Activated CD8-positive, alpha-beta memory T cell treated with anti-CD3 and anti-CD28 coated beads, Interleukin-2, amount 50 U/mL, for 4 hours (primary cell): ENCODE measurements around the gene PCED1B.
"Not testable (repeated sequence)": the region's sequence is repeated elsewhere in the genome, so short reads cannot be mapped to it uniquely, and the experiment has no call there.

Experiments
- DNase-seq: peaks from one replicate; pipeline ENCODE4 v3.0.0-alpha.2; 2020

The PCED1B gene, protein sequence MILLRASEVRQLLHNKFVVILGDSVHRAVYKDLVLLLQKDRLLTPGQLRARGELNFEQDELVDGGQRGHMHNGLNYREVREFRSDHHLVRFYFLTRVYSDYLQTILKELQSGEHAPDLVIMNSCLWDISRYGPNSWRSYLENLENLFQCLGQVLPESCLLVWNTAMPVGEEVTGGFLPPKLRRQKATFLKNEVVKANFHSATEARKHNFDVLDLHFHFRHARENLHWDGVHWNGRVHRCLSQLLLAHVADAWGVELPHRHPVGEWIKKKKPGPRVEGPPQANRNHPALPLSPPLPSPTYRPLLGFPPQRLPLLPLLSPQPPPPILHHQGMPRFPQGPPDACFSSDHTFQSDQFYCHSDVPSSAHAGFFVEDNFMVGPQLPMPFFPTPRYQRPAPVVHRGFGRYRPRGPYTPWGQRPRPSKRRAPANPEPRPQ

DNA sequence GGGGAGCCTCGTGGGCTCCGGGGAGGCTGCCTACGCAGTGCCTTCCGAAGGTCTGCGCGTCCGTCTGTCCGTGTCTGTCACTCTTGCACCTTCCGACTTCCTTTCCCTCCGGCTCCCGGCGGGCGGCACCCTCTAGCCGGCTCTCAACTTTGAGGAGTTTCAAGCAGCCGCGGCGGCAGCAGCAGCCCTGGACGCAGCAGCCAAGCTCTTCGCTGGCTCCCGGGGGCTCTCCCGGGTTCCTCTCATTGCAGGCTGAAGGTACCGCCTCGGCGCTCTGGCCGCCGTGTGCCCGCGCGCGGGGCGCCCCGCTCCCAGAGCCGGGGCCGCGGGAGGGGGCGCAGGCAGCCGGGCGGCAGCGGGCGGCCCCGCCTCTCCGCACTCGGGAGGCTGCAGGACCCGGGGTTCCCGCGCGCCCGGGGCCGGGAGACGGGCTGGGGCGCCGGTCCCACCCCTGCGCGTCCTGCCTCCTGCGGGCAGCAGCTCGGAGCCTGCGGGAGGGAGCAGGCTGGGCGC is at the start of gene PCED1B, which contains the start of gene AMIGO2:
Gene PCED1B, plus strand, starts transcription at position 154 of the 513 bp plus-strand sequence. CDS start 155,443 bp downstream, outside the sequence.
Gene AMIGO2, minus strand, starts transcription at position 492 of the 513 bp plus-strand sequence. CDS start 957 bp downstream, outside the sequence.
- DNase-seq = peak; percentile 69

DNA sequence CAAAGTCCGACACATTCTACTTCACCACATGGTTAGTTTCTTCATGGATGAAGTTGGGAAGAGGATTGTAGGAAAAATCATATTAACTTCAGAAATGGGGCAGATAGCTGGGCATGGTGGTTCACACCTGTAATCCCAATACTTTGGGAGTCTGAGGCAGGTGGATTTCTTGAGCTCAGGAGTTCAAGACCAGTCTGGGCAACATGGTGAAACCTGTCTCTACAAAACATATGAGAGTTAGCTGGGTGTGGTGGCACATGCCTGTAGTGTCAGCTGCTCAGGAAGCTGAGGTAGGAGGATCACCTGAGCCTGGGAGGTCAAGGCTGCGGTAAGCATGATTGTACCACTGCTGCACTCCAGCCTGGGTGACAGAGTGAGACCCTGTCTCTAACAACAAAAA is 49.5 kb upstream of the PCED1B start:
- no peak for DNase-seq

DNA sequence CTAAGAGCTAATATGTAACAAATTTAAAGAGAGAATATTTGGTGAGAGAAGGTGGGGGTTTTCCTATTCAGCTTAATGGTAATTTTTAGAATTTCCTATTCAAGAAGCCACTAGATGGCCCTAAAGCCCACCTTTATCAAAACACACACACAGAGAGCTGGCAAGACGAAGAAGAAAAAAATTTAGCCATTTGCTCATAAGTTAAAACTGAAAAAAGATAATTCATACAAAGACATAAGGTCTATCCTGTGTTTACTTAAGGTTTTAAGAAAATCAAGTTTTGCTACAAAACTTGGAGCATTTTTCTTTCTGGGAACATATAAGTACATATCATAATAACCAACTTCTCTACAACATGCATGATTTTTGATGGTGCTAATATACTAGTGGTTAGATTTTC is 46.8 kb upstream of the PCED1B start:
- DNase-seq = no peak

DNA sequence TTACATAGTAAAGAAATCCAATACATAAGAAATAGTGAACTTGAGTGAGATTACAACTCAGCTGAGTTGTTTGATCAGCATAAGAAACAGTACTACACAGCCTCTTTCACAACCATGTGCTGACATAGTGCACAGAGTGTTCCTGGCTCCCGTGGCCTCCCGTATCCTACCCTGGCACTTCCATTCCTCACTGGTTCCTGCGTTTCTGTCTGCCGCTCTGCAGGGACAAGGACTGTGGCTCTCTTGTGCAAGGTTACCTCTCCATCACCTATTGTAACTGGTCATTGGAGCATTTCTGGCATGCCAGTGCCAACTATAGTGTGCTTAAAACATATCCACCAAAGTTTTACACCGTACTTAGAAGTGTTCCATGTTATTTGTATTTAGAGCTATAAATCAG is 46.3 kb upstream of the PCED1B start:
- DNase-seq = no peak

DNA sequence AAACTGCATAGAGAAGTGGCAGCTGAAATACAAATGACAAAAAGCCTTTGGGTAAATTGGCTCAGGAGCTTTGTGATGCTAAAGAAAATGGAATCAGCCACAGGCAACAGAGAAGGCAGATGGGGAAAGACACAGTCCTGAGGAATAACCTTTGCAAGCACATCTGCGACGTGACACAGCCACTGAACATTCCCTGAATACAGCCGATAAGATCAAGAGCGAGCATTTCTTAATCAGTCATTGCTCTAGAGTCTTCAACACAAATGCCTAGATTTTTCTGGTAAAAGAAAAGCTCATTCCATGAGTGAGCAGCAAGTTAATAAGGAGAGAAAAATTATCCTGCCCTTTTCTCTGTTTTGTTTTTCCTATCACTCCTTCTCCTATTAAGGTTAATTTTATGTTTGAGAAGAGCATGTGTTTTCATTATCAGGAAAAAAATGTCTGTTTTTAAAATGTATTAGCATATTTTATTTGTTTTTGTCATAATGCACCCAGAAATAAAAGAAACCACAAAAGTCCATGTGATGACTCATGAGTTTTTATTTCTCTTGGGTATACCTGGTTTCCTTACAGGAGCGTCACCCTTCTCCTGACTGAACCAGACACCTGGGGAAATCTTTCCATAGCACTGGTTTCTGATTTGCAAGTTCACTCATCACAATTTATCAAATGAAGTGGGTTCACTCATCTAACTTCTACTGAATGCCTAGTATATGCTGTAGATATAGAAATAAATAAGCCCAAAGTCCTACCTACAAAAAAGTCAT is 45.4 kb upstream of the PCED1B start:
- no peak for DNase-seq

DNA sequence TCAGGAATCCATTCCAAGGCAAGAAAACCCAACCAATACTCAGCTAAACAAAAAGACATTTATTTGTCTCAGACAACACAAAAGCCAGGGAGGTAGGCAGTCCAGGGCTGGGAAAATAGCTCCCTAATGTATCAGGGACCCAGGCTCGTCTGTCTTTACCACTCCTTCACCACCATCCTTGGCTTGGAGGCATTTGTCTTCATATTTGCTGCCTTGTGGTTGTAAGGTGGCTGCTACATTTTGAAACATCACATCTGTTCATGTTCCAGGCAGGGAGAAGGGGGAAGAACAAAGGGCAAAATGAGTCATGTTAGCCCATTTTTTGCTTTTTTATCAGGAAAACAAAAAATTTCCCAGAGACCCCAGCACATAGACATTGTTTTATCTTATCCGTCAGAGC is 44.8 kb upstream of the PCED1B start:
- no peak for DNase-seq

DNA sequence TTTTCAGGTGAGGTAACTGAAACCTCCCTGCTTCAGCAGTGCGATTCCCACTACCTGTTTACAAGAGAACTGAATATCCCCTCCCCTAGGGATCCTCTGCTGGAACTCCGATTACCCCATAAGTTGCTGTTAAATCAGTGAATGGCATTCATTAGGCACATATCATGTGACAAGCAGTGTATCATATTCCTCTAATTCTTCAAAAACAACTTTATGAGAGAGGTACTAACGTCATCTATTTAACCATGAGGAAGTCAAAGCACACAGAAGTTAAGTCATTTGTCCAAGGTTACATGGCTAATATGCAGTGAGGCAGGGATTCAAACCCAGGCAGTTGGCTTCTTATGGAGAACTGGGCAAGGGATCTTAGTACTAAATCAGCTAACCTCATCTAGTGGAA is 43.9 kb upstream of the PCED1B start:
- no peak for DNase-seq

DNA sequence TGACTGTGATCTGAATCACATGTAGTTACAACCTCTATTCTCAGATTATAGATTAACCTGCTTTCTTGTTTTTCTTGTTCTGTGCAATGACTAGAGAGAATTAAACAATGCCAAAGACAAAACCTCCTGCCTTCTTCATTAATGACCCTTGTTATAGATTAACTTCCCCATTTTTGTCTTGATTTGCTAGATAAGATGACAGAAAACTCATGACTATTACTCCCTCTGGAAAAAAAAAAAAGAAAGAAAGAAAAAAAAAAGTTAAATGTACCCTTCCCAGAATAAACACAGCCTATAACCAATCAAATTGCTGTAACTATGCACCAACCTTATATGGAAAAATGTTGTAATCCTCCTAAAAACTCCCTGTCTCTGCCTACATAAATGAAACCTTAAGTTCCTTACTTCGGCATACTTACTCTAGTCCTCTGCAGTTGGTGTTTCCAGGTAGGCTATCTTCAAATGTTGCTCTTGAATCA is 41.1 kb upstream of the PCED1B start:
- DNase-seq = no peak

DNA sequence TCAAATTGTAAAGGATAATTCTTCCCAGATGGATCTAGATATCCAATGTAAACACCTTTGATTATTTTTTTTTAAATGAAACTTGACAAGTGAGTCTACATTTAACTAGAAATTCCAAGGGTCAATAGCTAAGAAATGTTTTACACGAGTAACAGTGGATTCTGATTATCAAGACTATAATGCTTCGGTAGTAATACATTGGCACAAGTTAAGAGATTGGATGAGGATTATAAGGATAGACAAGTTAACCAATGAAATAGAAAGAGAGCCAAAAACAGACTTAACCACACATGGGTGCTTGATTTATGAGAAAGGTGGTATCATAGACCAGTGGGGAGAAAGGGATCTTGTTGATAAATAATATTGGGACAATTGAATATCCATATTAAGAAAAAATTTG is 40.3 kb upstream of the PCED1B start:
- no peak for DNase-seq

DNA sequence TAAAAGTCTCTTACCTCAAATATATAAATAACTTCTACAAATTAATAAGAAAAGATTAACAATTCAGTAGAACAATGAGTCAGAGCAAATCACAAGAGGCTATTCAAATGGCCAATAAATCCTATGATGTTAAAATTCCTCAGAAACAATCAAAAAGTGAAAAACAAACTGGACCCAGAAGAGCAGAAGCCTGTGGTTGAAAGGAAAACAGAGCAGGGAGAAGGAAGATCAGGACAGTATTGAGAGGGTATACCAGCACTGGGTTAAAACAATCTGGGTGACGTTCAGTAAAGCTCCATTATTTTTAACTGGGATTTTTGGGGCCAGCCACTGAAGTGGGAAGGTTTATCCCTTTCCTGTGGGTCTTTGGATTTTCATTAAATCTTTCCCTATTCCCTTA is 39.7 kb upstream of the PCED1B start:
- DNase-seq = no peak

DNA sequence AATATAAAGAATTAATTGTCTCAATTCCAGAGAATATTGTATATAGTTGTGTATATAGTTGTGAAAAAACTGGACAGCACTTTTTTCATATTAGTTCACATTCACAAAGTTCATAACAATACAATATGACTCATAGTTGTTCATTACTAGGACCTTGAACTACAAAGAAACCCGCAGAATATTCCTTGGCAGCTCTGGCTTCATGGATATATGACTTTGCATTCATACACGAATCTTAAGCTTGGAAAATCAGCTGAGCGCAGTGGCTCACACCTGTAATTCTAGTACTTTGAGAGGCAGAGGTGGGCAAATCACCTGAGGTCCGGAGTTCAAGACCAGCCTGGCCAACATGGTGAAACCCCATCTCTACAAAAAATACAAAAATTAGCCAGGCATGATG is 38.1 kb upstream of the PCED1B start:
- no peak for DNase-seq

DNA sequence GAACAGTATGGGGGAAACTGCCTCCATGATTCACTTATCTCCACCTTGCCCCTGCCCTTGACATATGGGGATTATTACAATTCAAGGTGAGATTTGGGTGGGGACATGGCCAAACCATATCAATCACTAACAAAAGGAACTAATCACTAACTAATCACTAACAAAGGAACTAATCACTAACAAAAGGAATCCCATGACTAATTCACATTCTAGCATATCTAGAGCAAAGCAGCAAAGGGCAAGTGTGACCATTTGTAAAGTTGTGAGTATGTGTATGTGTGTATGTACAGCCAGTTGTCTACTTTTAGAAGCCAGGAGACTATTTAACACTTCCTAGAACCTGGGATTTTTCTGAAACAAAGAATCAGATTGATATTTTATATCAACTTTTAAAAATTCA is 30.9 kb upstream of the PCED1B start:
- DNase-seq = no peak

DNA sequence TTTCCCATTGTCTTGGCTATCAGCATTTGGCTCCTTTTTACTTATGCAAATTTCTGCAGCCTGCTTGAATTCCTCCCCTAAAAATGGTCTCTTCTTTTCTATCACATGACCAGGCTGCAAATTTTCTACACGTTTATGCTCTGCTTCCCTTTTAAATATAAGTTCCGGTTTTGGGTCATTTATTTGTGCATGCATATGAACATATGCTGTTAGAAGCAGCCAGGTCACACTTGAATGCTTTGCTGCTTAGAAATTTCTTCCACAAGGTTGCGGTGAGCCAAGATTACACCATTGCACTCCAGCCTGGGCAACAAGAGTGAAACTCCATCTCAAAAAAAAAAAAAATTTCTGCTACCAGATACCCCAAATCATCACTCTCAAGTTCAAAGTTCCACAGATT is 28.1 kb upstream of the PCED1B start:
- DNase-seq = not testable (repeated sequence)

DNA sequence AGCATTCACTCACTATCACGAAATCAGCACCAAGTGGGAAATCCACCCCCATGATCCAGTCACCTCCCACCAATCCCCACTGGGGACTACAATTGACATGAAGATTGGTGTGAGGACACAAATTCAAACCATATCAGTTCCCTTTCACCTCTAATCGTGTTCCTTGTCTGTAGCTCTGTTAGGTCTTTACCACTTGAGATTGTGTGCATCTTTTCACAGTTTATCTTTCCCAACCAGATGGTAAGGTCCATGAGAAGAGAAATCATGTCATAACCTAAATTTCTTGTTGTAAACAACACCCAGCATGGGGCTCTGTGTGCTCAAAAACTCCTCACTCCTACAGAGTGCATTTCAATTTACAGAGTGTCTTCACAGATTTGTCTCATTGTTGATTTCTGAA is 27.1 kb upstream of the PCED1B start:
- DNase-seq = no peak

DNA sequence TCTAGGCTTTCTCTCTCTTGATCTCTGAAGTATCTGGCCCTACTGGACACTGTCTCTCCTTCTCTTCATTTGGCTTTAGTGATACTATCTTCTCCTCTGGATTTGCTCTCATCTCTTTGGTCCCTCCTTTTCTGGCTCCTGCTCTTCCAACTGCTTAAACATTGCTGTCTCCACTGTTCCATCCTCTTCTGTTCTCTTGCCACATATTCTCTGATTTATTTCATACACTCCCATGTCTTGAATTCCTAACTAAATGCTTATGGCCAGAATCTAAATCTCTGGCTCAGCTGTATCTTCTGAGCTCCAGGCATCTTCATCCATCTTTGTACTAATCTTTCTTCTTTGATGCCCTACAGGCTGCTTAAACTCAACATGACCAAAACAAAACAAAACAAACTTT is 25.5 kb upstream of the PCED1B start:
- no peak for DNase-seq

DNA sequence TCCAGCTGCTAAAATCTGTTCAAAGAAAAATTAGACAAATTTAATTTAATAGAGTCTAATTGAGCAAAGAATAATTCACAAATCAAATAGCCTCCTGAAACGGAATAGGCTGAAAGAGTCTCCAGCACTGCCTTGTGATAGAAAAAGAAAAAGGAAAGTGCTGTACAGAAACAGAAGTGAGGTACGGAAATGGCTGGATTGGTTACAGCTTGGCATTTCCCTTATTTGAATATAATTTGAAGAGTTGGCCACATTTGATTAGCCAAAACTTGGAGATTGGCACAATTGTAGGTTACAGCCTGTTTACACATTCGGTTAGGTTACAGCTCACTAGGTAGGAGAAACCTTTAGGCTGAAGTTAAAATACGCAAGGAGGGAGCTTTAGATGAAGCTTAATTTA is 24.8 kb upstream of the PCED1B start:
- DNase-seq = no peak

DNA sequence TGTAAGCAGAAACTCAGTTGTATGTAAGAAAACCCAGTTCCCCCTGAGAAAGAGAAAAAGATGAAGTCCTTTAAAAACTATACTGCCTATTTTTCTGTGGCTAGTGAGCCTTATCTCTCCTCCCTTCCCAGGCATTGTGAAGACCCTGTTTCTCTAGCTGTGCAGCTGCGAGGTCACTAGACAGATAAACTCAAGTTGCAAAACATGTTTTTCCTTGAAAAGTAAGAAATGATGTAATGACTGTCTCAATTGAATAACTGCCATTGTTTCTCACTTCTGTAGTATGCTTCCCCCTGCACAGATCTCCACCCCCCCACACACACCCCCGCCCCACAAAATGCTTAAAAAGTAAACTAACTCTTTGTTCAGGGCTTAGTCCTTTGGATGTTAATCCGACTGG is 23.6 kb upstream of the PCED1B start:
- not testable (repeated sequence) for DNase-seq

DNA sequence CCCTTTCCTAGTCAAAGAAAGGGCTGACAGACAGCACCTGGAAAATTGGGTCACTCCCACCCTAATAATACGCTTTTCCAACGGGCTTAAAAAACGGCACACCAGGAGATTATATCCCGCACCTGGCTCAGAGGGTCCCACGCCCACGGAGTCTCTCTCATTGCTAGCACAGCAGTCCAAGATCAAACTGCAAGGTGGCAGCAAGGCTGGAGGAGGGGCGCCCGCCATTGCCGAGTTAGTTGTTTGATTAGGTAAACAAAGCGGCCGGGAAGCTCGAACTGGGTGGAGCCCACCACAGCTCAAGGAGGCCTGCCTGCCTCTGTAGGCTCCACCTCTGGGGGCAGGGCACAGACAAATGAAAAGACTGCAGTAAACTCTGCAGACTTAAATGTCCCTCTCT is 22.5 kb upstream of the PCED1B start:
- DNase-seq = not testable (repeated sequence)

DNA sequence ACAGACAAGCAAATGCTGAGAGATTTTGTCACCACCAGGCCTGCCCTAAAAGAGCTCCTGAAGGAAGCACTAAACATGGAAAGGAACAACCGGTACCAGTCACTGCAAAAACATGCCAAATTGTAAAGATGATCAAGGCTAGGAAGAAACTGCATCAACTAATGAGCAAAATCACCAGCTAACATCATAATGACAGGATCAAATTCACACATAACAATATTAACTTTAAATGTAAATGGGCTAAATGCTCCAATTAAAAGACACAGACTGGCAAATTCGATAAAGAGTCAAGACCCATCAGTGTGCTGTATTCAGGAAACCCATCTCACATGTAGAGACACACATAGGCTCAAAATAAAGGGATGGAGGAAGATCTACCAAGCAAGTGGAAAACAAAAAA is 20.8 kb upstream of the PCED1B start:
- DNase-seq = not testable (repeated sequence)

DNA sequence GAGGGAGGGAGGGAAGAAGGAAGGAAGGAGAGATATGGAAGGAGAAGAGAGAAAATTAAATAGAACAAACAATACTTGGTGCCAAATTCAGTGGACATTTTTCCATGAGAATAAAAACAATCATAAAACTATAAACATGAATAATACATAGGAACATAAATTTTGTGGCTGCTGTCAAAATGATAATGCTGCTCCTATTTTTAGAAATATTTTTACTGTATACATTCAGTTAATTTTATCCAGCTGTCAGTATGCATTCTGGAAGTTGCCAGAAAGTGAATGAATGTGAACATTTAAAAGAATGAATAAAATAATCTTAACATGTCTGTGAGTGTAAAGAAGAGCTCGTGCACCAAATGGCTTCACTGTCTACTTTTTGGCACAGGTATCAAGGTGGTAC is 13.9 kb upstream of the PCED1B start:
- no peak for DNase-seq

DNA sequence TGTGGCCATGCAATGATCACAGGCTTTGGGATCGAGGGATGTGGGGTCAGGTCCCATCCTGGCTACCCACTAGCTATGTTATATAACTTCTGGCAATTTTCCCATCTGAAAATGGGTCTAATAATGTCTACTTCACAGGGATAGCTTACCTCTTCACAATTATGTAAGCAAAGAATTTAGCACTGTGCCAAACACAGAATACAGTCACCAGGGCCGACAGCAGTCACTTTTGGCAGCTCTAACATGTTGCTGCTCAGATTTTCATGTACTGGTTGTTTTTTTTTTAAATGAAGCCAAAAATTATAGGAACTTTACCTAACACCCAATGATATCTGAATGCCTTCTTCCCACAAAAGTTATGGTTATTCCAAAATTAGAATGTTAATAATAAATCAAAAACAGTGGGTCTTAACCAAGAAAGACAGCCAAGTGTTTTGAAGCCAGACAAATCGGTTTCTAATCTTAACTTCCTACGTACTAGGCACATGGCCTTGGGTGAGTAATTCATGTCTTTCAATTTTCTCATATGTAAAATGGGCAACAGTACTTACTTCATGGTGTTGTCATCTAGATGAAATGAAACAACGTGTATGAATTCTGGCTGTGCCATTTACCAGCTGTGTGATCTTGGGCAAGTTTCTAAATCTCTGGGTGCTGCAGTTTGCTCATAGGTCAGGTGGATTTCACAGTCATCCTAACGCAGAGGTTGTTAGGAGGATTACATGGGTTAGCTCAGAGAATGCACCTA is 13.0 kb upstream of the PCED1B start:
- DNase-seq = no peak

DNA sequence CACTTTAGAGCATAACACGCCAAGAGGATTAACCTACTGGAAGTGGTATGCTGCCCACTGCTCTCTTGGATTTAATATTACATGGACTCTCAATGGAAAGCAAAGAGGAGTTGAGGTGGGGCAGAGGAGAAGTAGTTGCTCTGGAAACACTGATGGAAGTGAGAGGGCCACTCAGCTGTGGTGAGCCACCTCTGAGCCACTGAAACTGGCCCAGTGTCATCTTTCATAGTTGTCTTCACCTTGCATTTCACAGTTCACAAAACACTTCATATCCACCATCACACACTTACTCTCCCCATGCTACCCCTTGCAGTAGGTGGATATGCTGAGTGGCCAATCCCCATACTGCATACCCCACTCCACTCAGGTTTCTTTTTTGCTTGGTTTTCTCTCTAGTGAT is 12.2 kb upstream of the PCED1B start:
- DNase-seq = no peak
